CD4-positive, alpha-beta T cell (primary cell): Measurements from ENCODE around the gene GOPC. TPM values are rescaled to one million over a fixed set of nuclear protein-coding genes. Genes with fewer than 3 reads are reported as not detected.

Source experiments
- ATAC-seq: fragments of 200-7000 bp; cut with Tn5 transposase; one replicate; pipeline ENCODE4 v1.10.0; 2022; ENCODE audit warnings: mild to moderate bottlenecking; ENCODE audit not compliant: poor library complexity
- CTCF ChIA-PET: fragments of 350-600 bp; sonication (Branson Sonifier 250); formaldehyde crosslinking; loops from one replicate; lab custom pipeline; 2021; ENCODE audit warnings: antibody characterized with exemption, inconsistent platforms; lab: Charles Lee
- POLR2A ChIA-PET: fragments of 350-600 bp; sonication (Branson Sonifier 250); formaldehyde crosslinking; loops from one replicate; lab custom pipeline; 2021; ENCODE audit warnings: antibody characterized with exemption, inconsistent platforms; lab: Charles Lee
- DNase-seq, 14 experiments: peaks; one replicate each; pipeline ENCODE4 v3.0.0-alpha.2; 2013 to 2020; ENCODE audit warnings: mixed read lengths in 2 of 14
- H3K27ac ChIP-seq, 2 donors: one replicate each; pipeline versions ENCODE4 v1.5.1 to v1.7.0; 2013; ENCODE audit warnings: low read length in 2 of 2, low read depth in 1 of 2, mild to moderate bottlenecking in 1 of 2
- H3K27me3 ChIP-seq, 2 experiments: 1 replicate in 1 of 2; 2 replicates in 1 of 2; pipeline versions ENCODE4 v1.6.1 to v1.7.0; 2013; ENCODE audit warnings: low read length in 2 of 2, control low read depth in 1 of 2, mild to moderate bottlenecking in 1 of 2, moderate library complexity in 1 of 2; ENCODE audit not compliant: insufficient read depth in 2 of 2, control insufficient read depth in 1 of 2
- H3K36me3 ChIP-seq: one replicate; pipeline ENCODE4 v1.6.1; 2013; ENCODE audit warnings: low read length, control low read depth; ENCODE audit not compliant: insufficient read depth
- H3K4me1 ChIP-seq: one replicate; pipeline ENCODE4 v1.6.1; 2013; ENCODE audit warnings: low read length, control low read depth; ENCODE audit not compliant: insufficient read depth
- H3K4me3 ChIP-seq: one replicate; pipeline ENCODE4 v1.5.1; 2013; ENCODE audit warnings: mild to moderate bottlenecking, low read length, moderate library complexity
- H3K9me3 ChIP-seq, 2 experiments: 1 replicate in 1 of 2; 2 replicates in 1 of 2; pipeline versions ENCODE4 v1.6.1 to v1.7.0; 2013; ENCODE audit warnings: low read length in 2 of 2, mild to moderate bottlenecking in 2 of 2, control low read depth in 1 of 2, moderate library complexity in 1 of 2; ENCODE audit not compliant: control insufficient read depth in 1 of 2, insufficient read depth in 1 of 2
- H3K27ac Mint-ChIP-seq: one replicate; pipeline ENCODE4 v1.8.0; 2020; ENCODE audit warnings: mixed read lengths
- H3K27me3 Mint-ChIP-seq: one replicate; pipeline ENCODE4 v1.8.0; 2021; ENCODE audit warnings: mixed read lengths
- H3K36me3 Mint-ChIP-seq: one replicate; pipeline ENCODE4 v1.8.0; 2021; ENCODE audit warnings: low read depth, mixed read lengths
- H3K4me1 Mint-ChIP-seq: one replicate; pipeline ENCODE4 v1.8.0; 2021; ENCODE audit warnings: low read depth, mixed read lengths
- H3K4me3 Mint-ChIP-seq: one replicate; pipeline ENCODE4 v1.8.0; 2020; ENCODE audit warnings: mild to moderate bottlenecking, mixed read lengths
- H3K9me3 Mint-ChIP-seq: one replicate; pipeline ENCODE4 v1.8.0; 2020; ENCODE audit warnings: mixed read lengths
- intact Hi-C, 2 experiments: fragments of 100-400 bp; cut with DNase I in 1 of 2; cut with micrococcal nuclease in 1 of 2; formaldehyde crosslinking; loops; one replicate each; pipeline versions ENCODE4 v1.15.1 to v1.9.0; 2023 to 2025; cut with DNase I, micrococcal nuclease
- total RNA-seq, 174 experiments: library from RNA in 2 of 174; stranded (reverse) in 2 of 174; gene quantifications; one replicate each; pipeline ENCODE4 v1.2.3 and lab custom pipeline; 2021 to 2026
- TF ChIP-seq, protein P1 (sequence below): fragments of 200-600 bp; IDR thresholded peaks from one replicate; pipeline ENCODE4 v1.8.0; 2022; ENCODE audit warnings: antibody characterized with exemption, mild to moderate bottlenecking

The GOPC gene
- total RNA-seq, 2 experiments from 2014 or later, result 9.7 to 10.8 TPM

DNA sequence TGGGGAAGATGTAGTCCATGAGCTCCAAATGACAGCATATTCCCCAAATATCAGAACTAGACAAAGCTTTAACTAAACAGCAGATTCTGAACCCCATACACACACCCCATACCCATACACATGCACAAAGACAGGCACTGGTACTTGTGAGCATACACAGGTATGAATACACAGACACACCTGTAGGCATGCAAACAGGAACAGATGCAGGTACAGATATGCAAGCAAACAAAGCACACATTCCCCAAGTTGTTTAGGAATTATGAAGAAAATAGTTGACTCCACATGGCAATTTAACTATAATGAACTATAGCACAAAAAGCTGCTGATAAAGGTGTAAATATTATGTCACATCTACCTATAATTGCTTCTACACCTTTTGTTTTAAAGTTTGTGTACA, 16.7 kb downstream of the GOPC start:
- Histone ChIP-seq H3K4me1 (peaks cover 10% of the 10 kb centered on the region), H3K27ac (no peak overlapping the region), H3K36me3 (peaks cover 24% of the 10 kb centered on the region), H3K4me3 (no peak overlapping the region), H3K9me3 (no peaks in the 10 kb centered on the region), H3K27me3 (no peaks in the 10 kb centered on the region)
- H3K9me3 Mint-ChIP-seq, result no peaks in the 10 kb centered on the region
- intact Hi-C loops, result no loop called here
- POLR2A ChIA-PET, result no interaction called here
- H3K36me3 Mint-ChIP-seq, result peaks cover 41% of the 10 kb centered on the region
- H3K27ac Mint-ChIP-seq, result no peak overlapping the region
- no peak overlapping the region for H3K4me3 Mint-ChIP-seq
- H3K27me3 Mint-ChIP-seq, result no peaks in the 10 kb centered on the region
- H3K4me1 Mint-ChIP-seq, result peaks cover 60% of the 10 kb centered on the region
- no peak for ATAC-seq
- DNase-seq, result no peak
- CTCF ChIA-PET, result interaction anchor here (1.3 to 1.5 kb wide), 2 partner anchors 12 to 19 kb away, joined by 3 to 5 read pairs; no protein-coding TSS in a partner anchor
- TF ChIP-seq, protein P1, sequence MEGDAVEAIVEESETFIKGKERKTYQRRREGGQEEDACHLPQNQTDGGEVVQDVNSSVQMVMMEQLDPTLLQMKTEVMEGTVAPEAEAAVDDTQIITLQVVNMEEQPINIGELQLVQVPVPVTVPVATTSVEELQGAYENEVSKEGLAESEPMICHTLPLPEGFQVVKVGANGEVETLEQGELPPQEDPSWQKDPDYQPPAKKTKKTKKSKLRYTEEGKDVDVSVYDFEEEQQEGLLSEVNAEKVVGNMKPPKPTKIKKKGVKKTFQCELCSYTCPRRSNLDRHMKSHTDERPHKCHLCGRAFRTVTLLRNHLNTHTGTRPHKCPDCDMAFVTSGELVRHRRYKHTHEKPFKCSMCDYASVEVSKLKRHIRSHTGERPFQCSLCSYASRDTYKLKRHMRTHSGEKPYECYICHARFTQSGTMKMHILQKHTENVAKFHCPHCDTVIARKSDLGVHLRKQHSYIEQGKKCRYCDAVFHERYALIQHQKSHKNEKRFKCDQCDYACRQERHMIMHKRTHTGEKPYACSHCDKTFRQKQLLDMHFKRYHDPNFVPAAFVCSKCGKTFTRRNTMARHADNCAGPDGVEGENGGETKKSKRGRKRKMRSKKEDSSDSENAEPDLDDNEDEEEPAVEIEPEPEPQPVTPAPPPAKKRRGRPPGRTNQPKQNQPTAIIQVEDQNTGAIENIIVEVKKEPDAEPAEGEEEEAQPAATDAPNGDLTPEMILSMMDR, result no peak

DNA sequence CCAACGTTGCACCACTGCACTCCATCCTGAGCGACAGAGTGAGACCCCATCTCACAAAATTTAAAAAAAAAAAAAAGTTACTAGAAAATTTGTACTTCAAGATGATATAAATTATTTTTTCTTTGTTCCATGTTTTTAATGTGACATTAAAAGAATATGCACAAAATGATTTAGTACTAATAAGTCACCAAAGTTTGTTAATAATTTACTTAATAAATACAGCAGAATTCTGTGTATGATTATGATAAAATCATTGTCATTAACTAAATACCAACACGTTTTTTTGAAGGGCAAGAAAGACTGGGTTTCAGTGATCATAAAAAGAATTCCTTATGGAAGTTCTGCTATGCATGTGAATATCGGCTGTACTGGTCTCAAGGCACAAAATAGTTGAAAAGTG, 28.1 kb downstream of the GOPC start:
- Mint-ChIP-seq H3K9me3 (no peaks in the 10 kb centered on the region), H3K4me3 (no peak overlapping the region), H3K27ac (no peak overlapping the region), H3K4me1 (peaks cover 9% of the 10 kb centered on the region), H3K36me3 (peaks cover 74% of the 10 kb centered on the region), H3K27me3 (no peaks in the 10 kb centered on the region)
- intact Hi-C loops, result no loop called here
- Histone ChIP-seq H3K4me1 (no peaks in the 10 kb centered on the region), H3K4me3 (no peak overlapping the region), H3K9me3 (no peaks in the 10 kb centered on the region), H3K27me3 (no peaks in the 10 kb centered on the region), H3K27ac (no peak overlapping the region), H3K36me3 (peaks cover 64% of the 10 kb centered on the region)
- ATAC-seq (no peak), DNase-seq (no peak)
- ChIA-PET CTCF (interaction anchor here (1.6 kb wide), 1 partner anchor 12 kb away, joined by 5 read pairs; no protein-coding TSS in a partner anchor), POLR2A (no interaction called here)
- TF ChIP-seq, protein P1, result no peak

DNA sequence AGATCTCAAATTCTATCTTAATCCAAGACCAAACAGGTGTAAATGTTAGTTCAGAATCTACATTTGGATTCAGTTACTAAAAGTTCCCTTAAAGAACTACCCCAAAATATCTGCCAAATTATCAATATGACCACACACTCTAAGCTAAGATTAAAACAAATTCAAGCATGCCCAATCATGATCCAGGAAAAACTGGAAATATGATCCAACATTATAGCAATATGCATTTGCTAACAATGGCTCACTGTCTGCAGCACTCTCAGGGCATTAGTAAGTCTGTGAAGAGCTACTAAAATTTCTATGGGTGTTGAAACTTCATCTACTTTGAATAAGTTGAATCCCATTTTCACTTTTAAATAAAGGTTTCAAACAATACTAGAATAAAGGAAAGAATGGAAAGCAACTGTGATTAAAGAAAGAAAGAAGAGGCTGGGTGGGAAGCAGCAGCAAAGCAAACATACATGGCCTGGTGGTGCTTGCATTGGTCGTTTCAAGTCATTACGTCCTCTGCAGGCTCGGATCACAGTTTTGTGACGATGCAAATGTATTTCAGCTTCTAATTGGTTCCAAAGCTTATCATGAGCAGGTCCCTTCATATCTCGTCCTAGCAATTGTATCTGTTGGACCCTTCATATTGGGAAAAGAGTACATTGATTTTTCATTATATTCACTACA, 29.2 kb downstream of the GOPC start:
- Mint-ChIP-seq H3K4me3 (no peak overlapping the region), H3K36me3 (peaks cover 76% of the 10 kb centered on the region), H3K4me1 (peaks cover 3% of the 10 kb centered on the region), H3K27ac (peak overlapping the region; percentile 21), H3K27me3 (no peaks in the 10 kb centered on the region), H3K9me3 (no peaks in the 10 kb centered on the region)
- Histone ChIP-seq H3K27ac (no peak overlapping the region), H3K4me1 (no peaks in the 10 kb centered on the region), H3K9me3 (no peaks in the 10 kb centered on the region), H3K4me3 (no peak overlapping the region), H3K36me3 (peaks cover 66% of the 10 kb centered on the region), H3K27me3 (no peaks in the 10 kb centered on the region)
- CTCF ChIA-PET, result interaction anchor here (1.2 to 1.6 kb wide), 2 partner anchors 13 to 26 kb away, joined by 3 to 5 read pairs; no protein-coding TSS in a partner anchor
- intact Hi-C loops, result no loop called here
- POLR2A ChIA-PET, result interaction anchor here (0.8 kb wide), 1 partner anchor 29 kb away, joined by 4 read pairs; the partner anchor contains the start of gene GOPC
- DNase-seq (no peak), ATAC-seq (no peak)
- TF ChIP-seq, protein P1, result no peak
